HS-27A (cell line): ENCODE measurements around the gene EVI2B.
"Not testable (repeated sequence)": the region's sequence is repeated elsewhere in the genome, so short reads cannot be mapped to it uniquely, and the experiment has no call there.

Experiments
- DNase-seq: peaks from one replicate; pipeline ENCODE4 v3.0.0-alpha.2; 2012; ENCODE audit warnings: low read depth, missing footprints

Gene EVI2B, protein sequence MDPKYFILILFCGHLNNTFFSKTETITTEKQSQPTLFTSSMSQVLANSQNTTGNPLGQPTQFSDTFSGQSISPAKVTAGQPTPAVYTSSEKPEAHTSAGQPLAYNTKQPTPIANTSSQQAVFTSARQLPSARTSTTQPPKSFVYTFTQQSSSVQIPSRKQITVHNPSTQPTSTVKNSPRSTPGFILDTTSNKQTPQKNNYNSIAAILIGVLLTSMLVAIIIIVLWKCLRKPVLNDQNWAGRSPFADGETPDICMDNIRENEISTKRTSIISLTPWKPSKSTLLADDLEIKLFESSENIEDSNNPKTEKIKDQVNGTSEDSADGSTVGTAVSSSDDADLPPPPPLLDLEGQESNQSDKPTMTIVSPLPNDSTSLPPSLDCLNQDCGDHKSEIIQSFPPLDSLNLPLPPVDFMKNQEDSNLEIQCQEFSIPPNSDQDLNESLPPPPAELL

GRCh38 chr17:31313982-31314781 is at the start of gene EVI2B:
Gene EVI2B (minus strand): TSS chr17:31314054. CDS start chr17:31305609, 8,445 bp downstream.
- no peak for DNase-seq

DNA sequence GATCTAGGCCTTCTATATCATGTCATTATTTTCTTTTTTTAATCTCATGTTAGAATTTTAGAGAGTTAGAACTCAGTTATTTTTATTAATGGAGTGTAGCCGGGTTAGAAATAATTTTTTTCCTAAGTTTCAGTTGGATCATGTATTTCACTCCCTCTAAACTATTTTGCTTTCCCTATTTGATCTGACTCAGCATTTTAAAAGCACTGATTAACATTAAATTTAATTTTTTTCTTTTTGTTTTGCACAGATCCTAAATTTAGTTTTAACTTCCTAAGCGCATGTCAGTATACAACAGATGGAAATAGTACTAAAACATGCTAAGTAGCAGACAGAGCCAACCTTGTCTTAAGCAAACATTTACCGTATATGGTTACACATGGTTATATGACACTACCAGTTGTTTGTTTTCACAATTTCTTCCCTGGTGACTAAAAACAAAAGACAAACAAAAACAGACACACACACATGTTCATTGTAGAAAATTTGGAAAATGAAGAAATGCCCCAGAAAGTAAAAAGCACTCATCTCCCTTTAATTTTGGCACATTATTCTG is 44.1 kb upstream of the EVI2B start:
- DNase-seq = no peak

- DNase-seq = no peak
Measured at GRCh38 chr17:31357091-31357490, 43.2 kb upstream of the EVI2B start.

DNA sequence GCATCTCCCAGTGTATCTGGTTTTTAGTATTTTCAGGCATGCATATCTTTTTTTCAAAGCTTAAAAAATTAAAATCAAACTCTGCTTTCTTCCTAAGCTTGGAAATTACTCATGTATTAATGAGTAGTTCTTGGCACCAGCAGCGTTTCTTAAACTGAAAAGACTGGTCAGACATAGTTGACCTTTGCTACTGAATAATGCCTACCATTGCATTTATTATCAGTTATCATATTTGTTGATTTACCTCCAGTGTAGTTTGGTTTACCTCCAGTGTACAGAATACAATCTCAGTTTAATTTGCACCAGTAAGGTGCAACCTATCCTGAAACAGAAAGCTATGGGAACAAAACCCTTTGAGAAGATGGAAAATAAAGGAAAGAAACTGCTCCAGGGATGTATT is 42.1 kb upstream of the EVI2B start:
- DNase-seq = no peak

- no peak for DNase-seq
Measured at GRCh38 chr17:31349454-31349853, 35.6 kb upstream of the EVI2B start.

- not testable (repeated sequence) for DNase-seq
Measured at GRCh38 chr17:31345191-31345747, 31.4 kb upstream of the EVI2B start.

DNA sequence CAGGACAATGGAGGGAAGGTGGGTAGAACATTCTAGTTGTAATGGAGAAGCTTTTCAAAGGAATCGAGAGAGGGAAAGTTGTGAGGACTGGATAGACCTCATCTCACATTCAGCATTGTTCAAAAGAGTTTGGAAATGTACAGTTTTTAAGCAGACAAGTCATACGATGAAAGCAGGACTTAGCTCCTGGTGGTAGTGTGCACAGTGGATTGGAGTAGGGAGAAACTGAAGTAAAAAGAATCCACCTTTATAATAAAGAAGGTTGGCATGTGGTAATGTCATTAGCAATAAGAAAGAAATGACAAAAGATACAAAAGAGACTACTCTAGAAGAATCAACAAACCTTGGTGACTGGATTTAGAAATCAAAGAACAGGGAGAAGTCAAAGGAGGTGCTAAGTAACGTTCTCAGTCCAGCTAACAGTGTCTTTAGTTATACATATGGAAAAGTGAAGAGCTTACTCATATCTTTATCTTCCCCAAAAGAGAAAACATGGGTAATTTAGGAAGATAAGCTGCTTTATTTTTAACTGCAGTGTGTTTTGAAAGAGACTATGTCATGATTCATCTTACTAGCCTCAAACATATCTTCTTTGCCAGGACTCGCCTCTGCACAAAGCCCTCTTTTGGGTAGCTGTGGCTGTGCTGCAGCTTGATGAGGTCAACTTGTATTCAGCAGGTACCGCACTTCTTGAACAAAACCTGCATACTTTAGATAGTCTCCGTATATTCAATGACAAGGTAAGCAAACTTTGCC is 26.2 kb upstream of the EVI2B start:
- no peak for DNase-seq

DNA sequence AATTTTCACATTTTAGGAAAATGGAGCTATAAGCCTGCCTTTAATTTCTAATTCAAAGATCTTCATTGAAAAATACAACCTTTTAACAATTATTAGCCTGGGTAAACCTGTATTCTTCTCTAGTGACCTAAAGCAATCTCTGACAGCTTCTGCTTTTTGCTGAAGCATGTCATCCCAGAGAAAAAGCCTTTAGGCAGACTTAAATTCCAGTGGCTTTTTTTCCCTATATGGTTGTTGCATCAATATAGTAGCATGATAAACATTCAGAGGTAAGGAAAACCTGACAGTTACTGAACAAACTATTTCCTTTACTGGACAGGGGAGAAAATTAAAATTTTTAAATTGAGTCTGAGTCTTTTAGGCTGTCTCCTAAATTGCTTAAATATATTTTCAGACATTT is 15.4 kb upstream of the EVI2B start:
- DNase-seq = no peak

DNA sequence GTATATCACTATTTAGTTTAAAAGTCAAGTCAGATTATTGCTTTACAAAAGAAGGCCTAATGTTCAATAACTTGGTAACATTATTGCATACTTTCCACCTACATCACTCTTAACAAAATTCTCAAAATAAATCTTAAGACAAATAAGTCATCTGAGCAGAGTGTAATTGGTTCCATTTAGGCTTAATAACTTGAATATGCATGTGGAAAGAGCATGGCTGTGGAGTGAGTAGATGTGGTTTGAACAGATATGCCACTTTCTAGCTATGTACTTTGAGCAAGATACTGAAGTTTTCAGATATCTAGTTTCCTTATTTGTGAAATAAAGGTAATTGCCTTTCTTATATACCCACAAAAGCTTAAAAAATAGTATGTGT is 14.3 kb upstream of the EVI2B start:
- no peak for DNase-seq

GRCh38 chr17:31327534-31328159 is 13.8 kb upstream of the EVI2B start:
- no peak for DNase-seq

- DNase-seq = no peak
Measured at GRCh38 chr17:31323551-31323950, 9.7 kb upstream of the EVI2B start.

- no peak for DNase-seq
Measured at GRCh38 chr17:31321966-31322365, 8.1 kb upstream of the EVI2B start.

- DNase-seq = no peak
Measured at GRCh38 chr17:31321481-31321880, 7.6 kb upstream of the EVI2B start, which contains the start of gene EVI2A. Gene EVI2A (minus strand): TSS chr17:31321622. CDS start chr17:31319013, 2,609 bp downstream.

- no peak for DNase-seq
Measured at GRCh38 chr17:31320791-31321190, 6.9 kb upstream of the EVI2B start.

DNA sequence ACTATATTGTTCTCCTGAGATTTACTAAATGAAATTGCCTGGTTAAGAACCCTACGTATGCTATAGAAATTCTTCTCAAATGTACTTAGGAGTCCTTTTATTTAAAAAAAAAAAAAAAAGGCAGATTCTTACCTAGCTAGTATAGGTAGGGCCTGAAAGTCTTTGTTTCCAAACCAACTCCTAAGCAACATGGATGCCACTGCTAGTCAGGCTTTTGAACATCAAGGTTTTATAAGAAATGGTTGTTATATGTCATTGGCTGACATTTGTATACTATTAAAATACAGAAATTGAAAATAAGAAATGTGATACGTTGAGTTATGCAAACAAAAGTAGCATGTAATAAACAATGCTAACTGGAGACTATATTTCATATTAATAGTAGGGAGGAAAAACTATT is 6.4 kb upstream of the EVI2B start:
- DNase-seq = no peak

DNA sequence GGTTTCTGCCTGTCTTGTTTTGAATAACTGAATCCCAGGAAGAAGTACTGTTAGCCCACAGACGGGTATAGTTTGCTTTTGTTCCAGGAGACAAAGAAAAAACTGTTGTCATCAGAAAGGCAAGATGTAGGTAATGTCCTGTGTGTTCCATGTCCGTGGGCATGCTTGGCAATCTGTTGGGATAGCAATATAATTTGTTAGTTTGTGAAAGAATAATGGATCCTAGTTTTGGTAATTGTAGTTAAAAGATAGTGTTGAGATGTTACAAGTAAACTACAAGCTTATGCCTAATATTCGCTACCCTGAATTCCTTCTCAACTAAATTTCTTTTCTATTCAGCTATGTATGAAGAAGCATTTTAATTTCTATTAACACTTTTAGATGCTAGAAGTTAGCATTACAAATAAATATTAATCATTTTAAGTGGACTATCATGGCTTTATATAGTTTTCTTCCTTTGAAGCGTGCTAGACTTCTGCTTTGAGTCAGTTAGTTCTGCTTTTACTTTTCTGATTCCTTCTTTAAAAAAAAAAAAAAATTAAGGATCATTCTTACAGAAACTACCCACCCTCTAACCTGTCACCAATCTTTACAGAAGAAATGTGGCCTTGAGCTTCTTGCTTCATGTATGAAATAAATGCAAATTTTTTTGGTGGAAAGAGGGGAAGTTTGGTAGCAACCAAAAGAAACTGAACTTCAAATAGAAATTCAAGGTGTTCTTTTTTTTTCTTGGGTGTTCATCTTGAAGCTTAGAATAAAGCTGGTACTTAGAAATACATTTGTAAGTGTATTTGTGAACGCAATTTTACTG is 5.2 kb upstream of the EVI2B start:
- DNase-seq = no peak

DNA sequence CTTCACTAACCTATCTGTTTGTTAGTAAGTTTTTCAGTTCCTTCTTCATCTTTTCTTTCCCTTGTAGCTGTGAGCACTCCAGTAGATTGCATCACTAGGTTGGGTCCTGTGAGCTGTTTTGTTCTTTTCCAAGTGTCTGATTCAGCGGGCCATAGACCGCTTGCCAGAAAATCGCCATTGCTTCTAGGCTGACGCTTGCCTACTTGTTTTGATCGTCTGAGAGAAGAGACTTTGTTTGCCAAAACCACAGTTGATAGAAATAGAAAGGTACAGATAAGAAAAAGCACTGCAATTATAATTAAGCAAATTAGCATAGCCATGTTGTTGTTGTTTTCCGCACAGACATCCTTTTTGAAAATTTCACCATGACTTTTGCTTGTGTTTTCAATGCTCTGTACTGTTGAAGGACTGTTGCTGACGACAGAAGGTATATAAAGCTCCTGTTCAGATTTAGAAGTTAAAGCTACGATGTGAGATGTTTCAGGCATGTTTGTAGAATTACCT is 4.5 kb upstream of the EVI2B start:
- DNase-seq = no peak

GRCh38 chr17:31314782-31315100 is 887 bp upstream of the EVI2B start:
- no peak for DNase-seq

DNA sequence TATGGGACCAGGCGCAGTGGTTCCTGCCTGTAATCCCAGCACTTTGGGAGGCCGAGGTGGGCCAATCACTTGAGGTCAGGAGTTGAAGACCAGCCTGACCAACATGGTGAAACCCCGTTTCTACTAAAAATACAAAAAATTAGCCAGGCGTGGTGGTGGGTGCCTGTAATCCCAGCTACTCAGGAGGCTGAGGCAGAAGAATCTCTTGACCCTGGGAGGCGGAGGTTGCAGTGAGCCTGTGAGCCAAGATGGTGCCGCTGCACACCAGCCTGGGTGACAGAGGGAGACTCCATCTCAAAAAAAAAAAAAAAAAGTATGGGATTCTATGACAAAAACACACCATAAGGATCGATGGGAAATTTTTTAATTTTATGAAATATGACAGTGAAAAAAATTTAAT is 1.6 kb downstream of the EVI2B start:
- not testable (repeated sequence) for DNase-seq

DNA sequence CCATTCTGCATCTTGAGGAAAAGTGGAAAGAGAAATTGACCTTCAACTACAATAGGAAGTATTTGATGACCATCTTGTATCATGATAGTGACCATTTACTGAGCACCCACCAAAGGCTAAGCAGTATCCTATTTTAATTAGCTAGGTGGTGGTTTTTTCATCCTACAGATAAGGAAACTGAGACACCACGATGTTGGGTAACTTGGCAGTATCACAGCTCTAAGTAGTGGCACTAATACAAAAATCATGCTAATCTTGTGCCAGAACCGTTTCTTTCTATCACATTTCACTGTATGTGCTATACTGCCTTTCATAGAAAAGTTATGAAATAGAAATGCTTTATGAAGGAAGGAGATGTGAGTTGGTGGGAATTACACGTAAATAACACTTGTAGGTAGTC is 2.3 kb downstream of the EVI2B start:
- DNase-seq = no peak
